Measurements from ENCODE around the gene ME3.

Gene ME3

GRCh38 chr11:86414032-86414431, 258.4 kb downstream of the ME3 start:
- no peaks in the 10 kb centered on the region for H3K36me3 ChIP-seq (replicated peaks; ENCODE audit: insufficient read depth, low read length)
- H3K9me2 ChIP-seq (replicated peaks; ENCODE audit: insufficient read depth, low read length): no peaks in the 10 kb centered on the region
- H3K79me2 ChIP-seq (ENCODE audit: low read length): no peaks in the 10 kb centered on the region
- H3K27ac ChIP-seq (ENCODE audit: low read length): no peak overlapping the region
- no peaks in the 10 kb centered on the region for H4K20me1 ChIP-seq (ENCODE audit: insufficient read depth, low read length)
- TF ChIP-seq EZH2 (optimal IDR thresholded peaks at IDR 0.05; ENCODE audit: low read depth, low read length) (no peak), CTCF (IDR thresholded peaks at IDR 0.05; ENCODE audit: low read length) (no peak), EZH2phosphoT487 (IDR thresholded peaks at IDR 0.05; ENCODE audit: low read length) (no peak)
- H3K4me3 ChIP-seq (ENCODE audit: low read length): no peak overlapping the region
- no peak overlapping the region for H2AFZ ChIP-seq (ENCODE audit: low read length)
- H3F3A ChIP-seq (ENCODE audit: insufficient read depth, low read length): no peaks in the 10 kb centered on the region
- no peaks in the 10 kb centered on the region for H3K9me3 ChIP-seq (replicated peaks; ENCODE audit: insufficient read depth, low read length)
- no peak for DNase-seq
- H3K4me1 ChIP-seq (ENCODE audit: low read length): no peaks in the 10 kb centered on the region
- H3K4me2 ChIP-seq (ENCODE audit: low read depth, low read length): no peak overlapping the region
- no peak overlapping the region for H3K9ac ChIP-seq (ENCODE audit: low read length)
- no peaks in the 10 kb centered on the region for H3K27me3 ChIP-seq (replicated peaks; ENCODE audit: insufficient read depth, low read length)

- no peak overlapping the region for H2AFZ ChIP-seq (ENCODE audit: low read length)
- H3F3A ChIP-seq (ENCODE audit: insufficient read depth, low read length): no peaks in the 10 kb centered on the region
- H3K27ac ChIP-seq (ENCODE audit: low read length): no peak overlapping the region
- DNase-seq: no peak
- H3K9me3 ChIP-seq (replicated peaks; ENCODE audit: insufficient read depth, low read length): no peaks in the 10 kb centered on the region
- no peaks in the 10 kb centered on the region for H3K4me1 ChIP-seq (ENCODE audit: low read length)
- no peaks in the 10 kb centered on the region for H3K36me3 ChIP-seq (replicated peaks; ENCODE audit: insufficient read depth, low read length)
- no peaks in the 10 kb centered on the region for H3K27me3 ChIP-seq (replicated peaks; ENCODE audit: insufficient read depth, low read length)
- H4K20me1 ChIP-seq (ENCODE audit: insufficient read depth, low read length): no peaks in the 10 kb centered on the region
- no peaks in the 10 kb centered on the region for H3K79me2 ChIP-seq (ENCODE audit: low read length)
- TF ChIP-seq EZH2 (optimal IDR thresholded peaks at IDR 0.05; ENCODE audit: low read depth, low read length): no peak
- no peak for TF ChIP-seq CTCF (IDR thresholded peaks at IDR 0.05; ENCODE audit: low read length)
- no peak for TF ChIP-seq EZH2phosphoT487 (IDR thresholded peaks at IDR 0.05; ENCODE audit: low read length)
- H3K4me3 ChIP-seq (ENCODE audit: low read length): no peak overlapping the region
- H3K9ac ChIP-seq (ENCODE audit: low read length): no peak overlapping the region
- no peaks in the 10 kb centered on the region for H3K9me2 ChIP-seq (replicated peaks; ENCODE audit: insufficient read depth, low read length)
- no peak overlapping the region for H3K4me2 ChIP-seq (ENCODE audit: low read depth, low read length)
Measured at GRCh38 chr11:86408845-86409244, 263.6 kb downstream of the ME3 start.

GRCh38 chr11:86403458-86403857, 269.0 kb downstream of the ME3 start:
- no peaks in the 10 kb centered on the region for H3K9me2 ChIP-seq (replicated peaks; ENCODE audit: insufficient read depth, low read length)
- no peak overlapping the region for H2AFZ ChIP-seq (ENCODE audit: low read length)
- no peaks in the 10 kb centered on the region for H4K20me1 ChIP-seq (ENCODE audit: insufficient read depth, low read length)
- no peak overlapping the region for H3K4me2 ChIP-seq (ENCODE audit: low read depth, low read length)
- TF ChIP-seq EZH2phosphoT487 (IDR thresholded peaks at IDR 0.05; ENCODE audit: low read length): no peak
- no peak for TF ChIP-seq CTCF (IDR thresholded peaks at IDR 0.05; ENCODE audit: low read length)
- TF ChIP-seq EZH2 (optimal IDR thresholded peaks at IDR 0.05; ENCODE audit: low read depth, low read length): no peak
- no peak overlapping the region for H3K9ac ChIP-seq (ENCODE audit: low read length)
- H3K4me1 ChIP-seq (ENCODE audit: low read length): no peaks in the 10 kb centered on the region
- DNase-seq: no peak
- H3K9me3 ChIP-seq (replicated peaks; ENCODE audit: insufficient read depth, low read length): no peaks in the 10 kb centered on the region
- no peak overlapping the region for H3K27ac ChIP-seq (ENCODE audit: low read length)
- H3K4me3 ChIP-seq (ENCODE audit: low read length): no peak overlapping the region
- H3K36me3 ChIP-seq (replicated peaks; ENCODE audit: insufficient read depth, low read length): no peaks in the 10 kb centered on the region
- no peaks in the 10 kb centered on the region for H3F3A ChIP-seq (ENCODE audit: insufficient read depth, low read length)
- H3K27me3 ChIP-seq (replicated peaks; ENCODE audit: insufficient read depth, low read length): no peaks in the 10 kb centered on the region
- no peaks in the 10 kb centered on the region for H3K79me2 ChIP-seq (ENCODE audit: low read length)

Data from MM.1S (cell line).